NCI-H2029 treated with DMSO at 0.1 percent for 48 hours (cell line): ENCODE data around the gene CFAP57.

Source experiments
- DNase-seq: peaks from one replicate; lab custom pipeline; 2025; lab: John Stamatoyannopoulos, UW

CFAP57 gene

GRCh38 chr1:43255438-43256210 is 83.5 kb downstream of the CFAP57 start:
- DNase-seq: no peak

- no peak for DNase-seq
Observed at GRCh38 chr1:43256675-43257570, 84.8 kb downstream of the CFAP57 start.

- no peak for DNase-seq
Observed at GRCh38 chr1:43258370-43258769, 86.2 kb downstream of the CFAP57 start.

GRCh38 chr1:43265431-43265830 is 93.3 kb downstream of the CFAP57 start:
- DNase-seq: no peak

GRCh38 chr1:43266881-43267280 is 94.8 kb downstream of the CFAP57 start:
- no peak for DNase-seq

- DNase-seq: no peak
Observed at GRCh38 chr1:43267291-43267805, 95.2 kb downstream of the CFAP57 start.

GRCh38 chr1:43267818-43268425 is 95.8 kb downstream of the CFAP57 start:
- DNase-seq: no peak

- DNase-seq: peak; percentile 98
Observed at GRCh38 chr1:43269627-43270375, 97.7 kb downstream of the CFAP57 start, which contains the start of gene TMEM125. Gene TMEM125, plus strand, starts transcription at chr1:43269983. Its CDS starts 2,740 bp downstream, at chr1:43272723.

GRCh38 chr1:43270421-43271095 is 98.4 kb downstream of the CFAP57 start:
- DNase-seq: peak; percentile 87

GRCh38 chr1:43271186-43272118 is 99.3 kb downstream of the CFAP57 start:
- no peak for DNase-seq

- no peak for DNase-seq
Observed at GRCh38 chr1:43272161-43272560, 100.0 kb downstream of the CFAP57 start.

- DNase-seq: no peak
Observed at GRCh38 chr1:43272576-43273571, 100.7 kb downstream of the CFAP57 start.

- DNase-seq: no peak
Observed at GRCh38 chr1:43273708-43274107, 101.6 kb downstream of the CFAP57 start.

GRCh38 chr1:43274125-43274803 is 102.1 kb downstream of the CFAP57 start:
- DNase-seq: peak; percentile 44

GRCh38 chr1:43274804-43275180 is 102.7 kb downstream of the CFAP57 start:
- no peak for DNase-seq

GRCh38 chr1:43275826-43276620 is 103.9 kb downstream of the CFAP57 start:
- DNase-seq: no peak

GRCh38 chr1:43276673-43277072 is 104.5 kb downstream of the CFAP57 start:
- no peak for DNase-seq
